H1 (cell line): ENCODE results near the gene TEX11. TPM values are rescaled to one million over a fixed set of nuclear protein-coding genes. Genes with fewer than 3 reads are reported as not detected.

ENCODE experiments used
- CTCF ChIA-PET: fragments of 300-600 bp; sonication (Branson Sonifier 250); formaldehyde crosslinking; loops from one replicate; lab custom pipeline; 2021; ENCODE audit not compliant: partially characterized antibody; lab: Charles Lee
- POLR2A ChIA-PET: fragments of 300-600 bp; sonication (Branson Sonifier 250); formaldehyde crosslinking; loops from one replicate; lab custom pipeline; 2021; ENCODE audit warnings: inconsistent platforms; ENCODE audit not compliant: partially characterized antibody; lab: Charles Lee
- DNase-seq, 2 experiments: peaks; one replicate each; pipeline versions ENCODE4 v3.0.0 to v3.0.0-alpha.2; 2010 to 2022; ENCODE audit warnings: low spot score in 2 of 2, low read depth in 1 of 2, mixed read lengths in 1 of 2
- FAIRE-seq: peaks from 2 replicates; lab custom pipeline; 2011; peaks lifted over from hg19 to GRCh38; lab: Jason Lieb, UNC
- H2AFZ ChIP-seq: 2 replicates; pipeline ENCODE4 v1.8.1; 2012; ENCODE audit warnings: low read length, inconsistent platforms
- H2AK5ac ChIP-seq: 2 replicates; pipeline ENCODE4 v1.6.1; 2013; ENCODE audit warnings: low read depth, low read length
- H2BK120ac ChIP-seq: replicated peaks from 2 replicates; pipeline ENCODE3; 2013; ENCODE audit warnings: low read depth, low read length, inconsistent platforms
- H2BK12ac ChIP-seq: 2 replicates; pipeline ENCODE4 v1.6.1; 2013; ENCODE audit warnings: low read depth, low read length
- H2BK15ac ChIP-seq: 2 replicates; pipeline ENCODE4 v1.6.1; 2013; ENCODE audit warnings: low read length
- H2BK20ac ChIP-seq: 2 replicates; pipeline ENCODE4 v1.6.1; 2013; ENCODE audit warnings: low read length
- H2BK5ac ChIP-seq: 2 replicates; pipeline ENCODE4 v1.6.1; 2013; ENCODE audit warnings: low read depth, low read length
- H3K14ac ChIP-seq: 2 replicates; pipeline ENCODE4 v1.6.1; 2013; ENCODE audit warnings: inconsistent platforms; ENCODE audit not compliant: insufficient read length
- H3K18ac ChIP-seq: 2 replicates; pipeline ENCODE4 v1.6.1; 2013; ENCODE audit warnings: low read length; ENCODE audit errors: extremely low read depth
- H3K23ac ChIP-seq: 2 replicates; pipeline ENCODE4 v1.6.1; 2013; ENCODE audit warnings: inconsistent platforms; ENCODE audit not compliant: insufficient read length
- H3K23me2 ChIP-seq: 2 replicates; pipeline ENCODE4 v1.6.1; 2013; ENCODE audit warnings: low read depth, low read length
- H3K27ac ChIP-seq: 2 replicates; pipeline ENCODE4 v1.6.1; 2011; ENCODE audit warnings: low read depth, low read length, inconsistent platforms
- H3K27me3 ChIP-seq, 4 experiments: replicated peaks in 1 of 4; 1 replicate in 1 of 4; 2 replicates in 3 of 4; pipeline versions ENCODE4 v1.6.1 to v1.8.1; 2011 to 2013; ENCODE audit warnings: low read length in 3 of 4, mild to moderate bottlenecking in 3 of 4, inconsistent platforms in 2 of 4, mixed read lengths in 2 of 4, moderate library complexity in 1 of 4; ENCODE audit not compliant: control insufficient read depth in 3 of 4, insufficient read depth in 3 of 4; ENCODE audit errors: extremely low read depth in 1 of 4
- H3K36me3 ChIP-seq, 4 experiments: 2 replicates each; pipeline versions ENCODE4 v1.6.1 to v1.8.1; 2011 to 2013; ENCODE audit warnings: mild to moderate bottlenecking in 4 of 4, low read length in 3 of 4, moderate library complexity in 2 of 4, control low read depth in 1 of 4, inconsistent platforms in 1 of 4; ENCODE audit not compliant: insufficient read depth in 4 of 4, control insufficient read depth in 2 of 4
- H3K4ac ChIP-seq: replicated peaks from 2 replicates; pipeline ENCODE3; 2013; ENCODE audit warnings: low read length, low read depth, mixed read lengths, inconsistent platforms; ENCODE audit not compliant: insufficient read length
- H3K4me1 ChIP-seq, 4 experiments: replicated peaks in 1 of 4; 1 replicate in 1 of 4; 2 replicates in 3 of 4; pipeline versions ENCODE4 v1.6.1 to v1.8.1; 2011 to 2013; ENCODE audit warnings: low read length in 3 of 4, inconsistent platforms in 2 of 4, mixed read lengths in 1 of 4; ENCODE audit not compliant: insufficient read depth in 4 of 4, control insufficient read depth in 3 of 4
- H3K4me2 ChIP-seq, 2 experiments: 2 replicates each; pipeline versions ENCODE4 v1.6.1 to v1.8.1; 2011 to 2013; ENCODE audit warnings: low read depth in 2 of 2, low read length in 2 of 2, control low read depth in 1 of 2, inconsistent platforms in 1 of 2, mild to moderate bottlenecking in 1 of 2; ENCODE audit not compliant: insufficient read depth in 1 of 2
- H3K4me3 ChIP-seq, 4 experiments: fragments of 200-600, 300-600 bp in 1 of 4; sonication (generic), shearing (Covaris generic), sonication (Bioruptor Twin) in 1 of 4; 2 replicates each; pipeline versions ENCODE4 v1.5.1 to v1.8.1; 2011 to 2016; ENCODE audit warnings: low read length in 4 of 4, low read depth in 3 of 4, control low read depth in 2 of 4, inconsistent platforms in 2 of 4, mild to moderate bottlenecking in 2 of 4, mixed read lengths in 1 of 4, moderate library complexity in 1 of 4; ENCODE audit not compliant: insufficient read depth in 2 of 4; ENCODE audit errors: extremely low read depth in 1 of 4
- H3K56ac ChIP-seq: replicated peaks from 2 replicates; pipeline ENCODE3; 2013; ENCODE audit warnings: low read depth, mild to moderate bottlenecking, mixed read lengths, low read length, inconsistent platforms; ENCODE audit not compliant: insufficient read length
- H3K79me1 ChIP-seq: 2 replicates; pipeline ENCODE4 v1.6.1; 2013; ENCODE audit warnings: low read depth, low read length, control low read depth
- H3K79me2 ChIP-seq, 2 experiments: 2 replicates each; pipeline versions ENCODE4 v1.6.1 to v1.8.1; 2012 to 2013; ENCODE audit warnings: low read length in 2 of 2, mild to moderate bottlenecking in 2 of 2, inconsistent platforms in 1 of 2; ENCODE audit not compliant: insufficient read depth in 2 of 2, control insufficient read depth in 1 of 2
- H3K9ac ChIP-seq, 4 experiments: replicated peaks in 1 of 4; 1 replicate in 1 of 4; 2 replicates in 3 of 4; pipeline versions ENCODE4 v1.6.1 to v1.8.1; 2011 to 2013; ENCODE audit warnings: low read depth in 3 of 4, low read length in 3 of 4, control low read depth in 2 of 4, mild to moderate bottlenecking in 2 of 4, moderate library complexity in 2 of 4, inconsistent platforms in 1 of 4; ENCODE audit errors: extremely low read depth in 1 of 4
- H3K9me3 ChIP-seq, 2 experiments: 2 replicates each; pipeline versions ENCODE4 v1.6.1 to v1.8.1; 2012 to 2013; ENCODE audit warnings: mild to moderate bottlenecking in 2 of 2, moderate library complexity in 2 of 2, control low read depth in 1 of 2, inconsistent platforms in 1 of 2, low read depth in 1 of 2, low read length in 1 of 2, mixed read lengths in 1 of 2; ENCODE audit not compliant: insufficient read depth in 2 of 2
- H4K20me1 ChIP-seq, 2 experiments: replicated peaks in 1 of 2; 2 replicates each; pipeline versions ENCODE3 to v1.8.1; 2011 to 2013; ENCODE audit warnings: inconsistent platforms in 2 of 2, low read length in 2 of 2, mild to moderate bottlenecking in 1 of 2; ENCODE audit not compliant: insufficient read depth in 2 of 2, control insufficient read depth in 1 of 2
- H4K5ac ChIP-seq: 2 replicates; pipeline ENCODE4 v1.6.1; 2013; ENCODE audit warnings: low read length, low read depth, mixed read lengths, inconsistent platforms; ENCODE audit not compliant: insufficient read length
- H4K8ac ChIP-seq: 2 replicates; pipeline ENCODE4 v1.8.0; 2013; ENCODE audit warnings: mild to moderate bottlenecking, moderate library complexity, low read length, inconsistent platforms; ENCODE audit not compliant: insufficient read depth; ENCODE audit errors: extremely low read depth
- H4K91ac ChIP-seq: replicated peaks from 2 replicates; pipeline ENCODE3; 2013; ENCODE audit warnings: low read length, mixed read lengths, inconsistent platforms; ENCODE audit not compliant: insufficient read length
- GTF2F1 ChIP-seq: IDR thresholded peaks from 2 replicates; pipeline ENCODE4 v1.6.1; 2012; ENCODE audit warnings: low read depth, low read length, improper control_type of control experiment, borderline replicate concordance
- JUND ChIP-seq: IDR thresholded peaks from 2 replicates; pipeline ENCODE4 v1.6.1; 2011; ENCODE audit warnings: mild to moderate bottlenecking, improper control_type of control experiment, low read length
- KDM4A ChIP-seq: IDR thresholded peaks from one replicate; pipeline ENCODE4 v1.7.1; 2012; ENCODE audit warnings: low read depth, mild to moderate bottlenecking, moderate library complexity, low read length, inconsistent platforms; ENCODE audit not compliant: severe bottlenecking
- KDM5A ChIP-seq: fragments of 200-600 bp; IDR thresholded peaks from 2 replicates; pipeline ENCODE4 v1.7.1; 2012; ENCODE audit warnings: mild to moderate bottlenecking, low read length, inconsistent platforms, mixed read lengths
- NANOG ChIP-seq: IDR thresholded peaks from 2 replicates; pipeline ENCODE4 v1.6.1; 2011; ENCODE audit warnings: low read length, low read depth, mild to moderate bottlenecking, inconsistent platforms; ENCODE audit not compliant: insufficient read depth, poor library complexity, severe bottlenecking
- POLR2AphosphoS5 ChIP-seq: IDR thresholded peaks from 2 replicates; pipeline ENCODE4 v1.6.1; 2011; ENCODE audit warnings: low read depth, low read length
- RAD21 ChIP-seq, 2 experiments: IDR thresholded peaks in 1 of 2; conservative IDR thresholded peaks in 1 of 2; 2 replicates each; pipeline ENCODE4 v1.6.1; 2011; ENCODE audit warnings: low read depth in 2 of 2, low read length in 2 of 2, improper control_type of control experiment in 1 of 2, inconsistent platforms in 1 of 2, mild to moderate bottlenecking in 1 of 2, moderate library complexity in 1 of 2
- WGBS, 2 experiments: shearing (Covaris generic) in 1 of 2; methylation state at CpG; one replicate each; pipeline versions ENCODE4 v1.1.6 to v1.1.7; 2013 to 2015; ENCODE audit warnings: low lambda C conversion rate in 2 of 2, mixed read lengths in 2 of 2, inconsistent platforms in 1 of 2, low coverage in 1 of 2, missing lambda C conversion rate in 1 of 2; ENCODE audit not compliant: insufficient replicate concordance in 2 of 2, insufficient coverage in 1 of 2, insufficient read length in 1 of 2; ENCODE audit errors: extremely low coverage in 1 of 2, missing lambda C conversion rate in 1 of 2; 5-methylcytosine and 5-hydroxymethylcytosine counted together
- polyA plus RNA-seq, 7 experiments: library from polyadenylated mRNA; depleted of rRNA in 3 of 7; stranded (reverse) in 5 of 7; unstranded in 2 of 7; fragments of >200 nt in 5 of 7; fragments of 200-250 nt in 2 of 7; gene quantifications; 1 replicate in 5 of 7; 2 replicates in 1 of 7; 4 replicates in 1 of 7; pipeline versions ENCODE4 v1.2.1 to v1.2.3, GENCODE V29; 2011 to 2013; ENCODE audit warnings: missing spikeins in 2 of 7, mixed read lengths in 2 of 7
- total RNA-seq: library from RNA; stranded (reverse); fragmentation: NEBNext Ultra II Directional; extraction: Animal tissue kit (Norgen Biotek cat#: 25700); gene quantifications from 2 replicates; pipeline ENCODE4 v1.2.1, GENCODE V29; 2021

The TEX11 gene
- total and polyA plus RNA-seq, 2 of the 8 experiments (the other 6 are each of a cell fraction or from before 2014, with no cell fraction given) = 0.11 to 0.74 TPM

- no peaks in the 10 kb centered on the region for H3K9me3 ChIP-seq
- H3K27ac ChIP-seq = no peak overlapping the region
- no peak overlapping the region for H3K23ac ChIP-seq
- CTCF ChIA-PET = no interaction called here
- H3K4me1 ChIP-seq = no peaks in the 10 kb centered on the region
- no peak overlapping the region for H3K56ac ChIP-seq
- no peak overlapping the region for H2BK120ac ChIP-seq
- H3K27me3 ChIP-seq = no peaks in the 10 kb centered on the region
- no peak overlapping the region for H2BK20ac ChIP-seq
- 82% methylated on average over 3 of the region's 3 CpGs; no CpG with 5 or more reads in 1 of the 2 experiments for WGBS, 2 experiments
- H3K14ac ChIP-seq = no peak overlapping the region
- H4K91ac ChIP-seq = no peak overlapping the region
- H2BK5ac ChIP-seq = no peak overlapping the region
- H2AK5ac ChIP-seq = no peak overlapping the region
- no peaks in the 10 kb centered on the region for H3K36me3 ChIP-seq
- H4K20me1 ChIP-seq = no peaks in the 10 kb centered on the region
- no peak overlapping the region for H4K8ac ChIP-seq
- no peak overlapping the region for H4K5ac ChIP-seq
- no peak overlapping the region for H2AFZ ChIP-seq
- no peak overlapping the region for H3K18ac ChIP-seq
- H3K79me2 ChIP-seq = no peaks in the 10 kb centered on the region
- no peak overlapping the region for H3K4ac ChIP-seq
- DNase-seq (no peak), FAIRE-seq (no peak)
- no peaks in the 10 kb centered on the region for H3K23me2 ChIP-seq
- POLR2A ChIA-PET = no interaction called here
- H3K79me1 ChIP-seq = no peaks in the 10 kb centered on the region
- no peak overlapping the region for H3K9ac ChIP-seq
- no peak overlapping the region for H2BK12ac ChIP-seq
- H3K4me3 ChIP-seq = no peak overlapping the region
- H3K4me2 ChIP-seq = no peak overlapping the region
- H2BK15ac ChIP-seq = no peak overlapping the region
- TF ChIP-seq KDM4A (no peak), RAD21 (IDR thresholded peaks at IDR 0.05 in 1 of 2, conservative IDR thresholded peaks at IDR 0.05 in 1 of 2; ENCODE audit: low read depth in 2 of 2, low read length in 2 of 2) (no peak), POLR2AphosphoS5 (no peak), KDM5A (no peak), NANOG (no peak), JUND (no peak), GTF2F1 (no peak)
These were observed 56.2 kb downstream of the TEX11 start for GRCh38 chrX:70852294-70852693.
